Measurements from ENCODE around the gene PLPPR2. TPM values are rescaled to one million over a fixed set of nuclear protein-coding genes. Genes with fewer than 3 reads are reported as not detected.

The PLPPR2 gene
- total and polyA plus RNA-seq, 2 of the 4 experiments (the other 2 are of a cell fraction): 3.9 to 45.2 TPM

DNA sequence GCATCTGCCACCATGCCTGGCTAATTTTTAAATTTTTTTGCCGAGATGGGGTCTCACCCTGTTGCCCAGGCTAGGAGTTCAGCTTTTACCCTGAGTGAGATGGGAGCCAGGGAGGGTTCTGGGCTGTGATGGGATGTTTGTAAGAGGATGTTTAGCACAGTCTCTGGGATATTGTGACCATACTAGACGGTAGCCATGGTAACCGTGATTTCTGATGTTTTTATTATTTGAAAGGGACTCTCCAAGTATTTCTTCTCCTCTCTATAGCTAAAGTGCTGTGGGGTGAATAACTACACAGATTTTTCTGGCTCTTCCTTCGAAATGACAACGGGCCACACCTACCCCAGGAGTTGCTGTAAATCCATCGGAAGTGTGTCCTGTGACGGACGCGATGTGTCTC, 48.9 kb upstream of the PLPPR2 start:
- Histone ChIP-seq H3K9me1 (ENCODE audit: insufficient read depth, low read length) (no peaks in the 10 kb centered on the region), H2BK15ac (ENCODE audit: low read depth, low read length) (no peak overlapping the region), H2AK9ac (replicated peaks; ENCODE audit: low read depth, low read length, poor library complexity) (no peak overlapping the region), H3K18ac (ENCODE audit: low read depth, low read length) (no peak overlapping the region), H3K27ac (ENCODE audit: insufficient read depth, low read length) (no peak overlapping the region), H3K9ac (ENCODE audit: low read depth, low read length) (no peak overlapping the region), H3K79me1 (ENCODE audit: low read depth in 1 of 2, low read length in 2 of 2) (no peaks in the 10 kb centered on the region), H3K27me3 (ENCODE audit: control insufficient read depth, insufficient read depth, low read length) (peaks cover 6% of the 10 kb centered on the region), H3K23ac (ENCODE audit: low read depth, low read length) (no peak overlapping the region), H2BK120ac (ENCODE audit: low read depth, low read length) (no peak overlapping the region), H3K4me1 (ENCODE audit: control insufficient read depth, insufficient read depth, low read length) (no peaks in the 10 kb centered on the region), H2BK20ac (ENCODE audit: low read depth, low read length) (no peak overlapping the region), H3K4me3 (ENCODE audit: insufficient read depth, low read depth, low read length) (no peak overlapping the region), H2AFZ (replicated peaks; ENCODE audit: low read length, poor library complexity) (no peak overlapping the region), H2BK5ac (ENCODE audit: low read depth, low read length, poor library complexity, severe bottlenecking) (no peak overlapping the region), H4K91ac (ENCODE audit: insufficient read depth, low read depth, low read length) (no peak overlapping the region), H4K8ac (ENCODE audit: low read depth in 2 of 2, low read length in 2 of 2) (no peak overlapping the region), H3K4me2 (ENCODE audit: low read depth, low read length) (no peak overlapping the region), H3K36me3 (ENCODE audit: control insufficient read depth, insufficient read depth, low read length) (no peaks in the 10 kb centered on the region), H2AK5ac (ENCODE audit: low read depth, low read length) (no peak overlapping the region), H3K4ac (ENCODE audit: low read depth, low read length) (no peak overlapping the region), H4K5ac (ENCODE audit: low read depth, low read length) (no peak overlapping the region), H3K14ac (replicated peaks; ENCODE audit: low read depth, low read length) (no peak overlapping the region), H3K56ac (ENCODE audit: extremely low read depth, insufficient read depth, low read length) (no peak overlapping the region), H3K9me3 (ENCODE audit: control insufficient read depth, insufficient read depth, low read length) (no peaks in the 10 kb centered on the region), H4K20me1 (ENCODE audit: insufficient read depth, low read length) (no peaks in the 10 kb centered on the region)
- POLR2A ChIA-PET (ENCODE audit: unreplicated experiment): no interaction called here
- BruUV-seq (replicated peaks): no TSS peak
- intact Hi-C loops (cut with micrococcal nuclease) (no loop called here), dilution Hi-C loops (cut with HindIII; ENCODE audit: low sequenced_read_pairs, unreplicated experiment) (no loop called here), in situ Hi-C loops (cut with MboI; ENCODE audit: low sequenced_read_pairs) (no loop called here)
- CTCF ChIA-PET: interaction anchor here (1.4 kb wide), 1 partner anchor 12 kb away, joined by 3 read pairs; no protein-coding TSS in a partner anchor
- WGBS, 2 experiments (ENCODE audit: extremely low coverage in 2 of 2, insufficient read length in 1 of 2): 83% methylated on average over 1 of the region's 9 CpGs; no CpG with 5 or more reads in 1 of the 2 experiments
- DNase-seq: no peak
- ATAC-seq (ENCODE audit: low read depth): no peak
- TF ChIP-seq, protein P1, sequence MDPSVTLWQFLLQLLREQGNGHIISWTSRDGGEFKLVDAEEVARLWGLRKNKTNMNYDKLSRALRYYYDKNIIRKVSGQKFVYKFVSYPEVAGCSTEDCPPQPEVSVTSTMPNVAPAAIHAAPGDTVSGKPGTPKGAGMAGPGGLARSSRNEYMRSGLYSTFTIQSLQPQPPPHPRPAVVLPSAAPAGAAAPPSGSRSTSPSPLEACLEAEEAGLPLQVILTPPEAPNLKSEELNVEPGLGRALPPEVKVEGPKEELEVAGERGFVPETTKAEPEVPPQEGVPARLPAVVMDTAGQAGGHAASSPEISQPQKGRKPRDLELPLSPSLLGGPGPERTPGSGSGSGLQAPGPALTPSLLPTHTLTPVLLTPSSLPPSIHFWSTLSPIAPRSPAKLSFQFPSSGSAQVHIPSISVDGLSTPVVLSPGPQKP (IDR thresholded peaks at IDR 0.05; ENCODE audit: borderline replicate concordance, low read depth, low read length): no peak
- TF ChIP-seq FOS (IDR thresholded peaks at IDR 0.05; ENCODE audit: low read depth, low read length): no peak
- TF ChIP-seq SMC3 (IDR thresholded peaks at IDR 0.05; ENCODE audit: low read depth, low read length): no peak
- TF ChIP-seq MAFK (IDR thresholded peaks at IDR 0.05; ENCODE audit: low read depth, low read length): no peak
- TF ChIP-seq RAD21 (IDR thresholded peaks at IDR 0.05; ENCODE audit: low read length): no peak
- no peak for TF ChIP-seq BHLHE40 (IDR thresholded peaks at IDR 0.05; ENCODE audit: low read depth, low read length)
- TF ChIP-seq POLR2A (IDR thresholded peaks at IDR 0.05; ENCODE audit: low read depth, low read length): no peak
- no peak for TF ChIP-seq MXI1 (IDR thresholded peaks at IDR 0.05; ENCODE audit: borderline replicate concordance, low read depth, low read length)
- TF ChIP-seq CEBPB (IDR thresholded peaks at IDR 0.05; ENCODE audit: low read depth, low read length): no peak
- TF ChIP-seq NFE2L2 (IDR thresholded peaks at IDR 0.05; ENCODE audit: low read depth, low read length): no peak
- TF ChIP-seq MAZ (IDR thresholded peaks at IDR 0.05; ENCODE audit: borderline replicate concordance, low read depth, low read length): no peak
- TF ChIP-seq CHD1 (IDR thresholded peaks at IDR 0.05; ENCODE audit: low read depth, low read length): no peak
- TF ChIP-seq, protein P2, sequence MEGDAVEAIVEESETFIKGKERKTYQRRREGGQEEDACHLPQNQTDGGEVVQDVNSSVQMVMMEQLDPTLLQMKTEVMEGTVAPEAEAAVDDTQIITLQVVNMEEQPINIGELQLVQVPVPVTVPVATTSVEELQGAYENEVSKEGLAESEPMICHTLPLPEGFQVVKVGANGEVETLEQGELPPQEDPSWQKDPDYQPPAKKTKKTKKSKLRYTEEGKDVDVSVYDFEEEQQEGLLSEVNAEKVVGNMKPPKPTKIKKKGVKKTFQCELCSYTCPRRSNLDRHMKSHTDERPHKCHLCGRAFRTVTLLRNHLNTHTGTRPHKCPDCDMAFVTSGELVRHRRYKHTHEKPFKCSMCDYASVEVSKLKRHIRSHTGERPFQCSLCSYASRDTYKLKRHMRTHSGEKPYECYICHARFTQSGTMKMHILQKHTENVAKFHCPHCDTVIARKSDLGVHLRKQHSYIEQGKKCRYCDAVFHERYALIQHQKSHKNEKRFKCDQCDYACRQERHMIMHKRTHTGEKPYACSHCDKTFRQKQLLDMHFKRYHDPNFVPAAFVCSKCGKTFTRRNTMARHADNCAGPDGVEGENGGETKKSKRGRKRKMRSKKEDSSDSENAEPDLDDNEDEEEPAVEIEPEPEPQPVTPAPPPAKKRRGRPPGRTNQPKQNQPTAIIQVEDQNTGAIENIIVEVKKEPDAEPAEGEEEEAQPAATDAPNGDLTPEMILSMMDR (conservative IDR thresholded peaks at IDR 0.05; ENCODE audit: low read depth, low read length): no peak
- TF ChIP-seq, protein P3, sequence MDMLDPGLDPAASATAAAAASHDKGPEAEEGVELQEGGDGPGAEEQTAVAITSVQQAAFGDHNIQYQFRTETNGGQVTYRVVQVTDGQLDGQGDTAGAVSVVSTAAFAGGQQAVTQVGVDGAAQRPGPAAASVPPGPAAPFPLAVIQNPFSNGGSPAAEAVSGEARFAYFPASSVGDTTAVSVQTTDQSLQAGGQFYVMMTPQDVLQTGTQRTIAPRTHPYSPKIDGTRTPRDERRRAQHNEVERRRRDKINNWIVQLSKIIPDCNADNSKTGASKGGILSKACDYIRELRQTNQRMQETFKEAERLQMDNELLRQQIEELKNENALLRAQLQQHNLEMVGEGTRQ (IDR thresholded peaks at IDR 0.05; ENCODE audit: low read depth, low read length): no peak
- TF ChIP-seq RCOR1 (IDR thresholded peaks at IDR 0.05; ENCODE audit: insufficient replicate concordance, low read length): no peak
- no peak for TF ChIP-seq RFX5 (IDR thresholded peaks at IDR 0.05; ENCODE audit: low read depth, low read length)
